T-helper 17 cell (primary cell): ENCODE results near the gene AGPAT3. TPM values are rescaled to one million over a fixed set of nuclear protein-coding genes. Genes with fewer than 3 reads are reported as not detected.
A peak's percentile ranks its signal among the peaks of the same experiment; 100 is the strongest.

ENCODE experiments used
- ATAC-seq: fragments of 150-1000 bp; cut with Tn5 transposase; 2 replicates; pipeline ENCODE4 v1.10.0; 2021; ENCODE audit warnings: mild to moderate bottlenecking, moderate library complexity
- DNase-seq, 3 donors: peaks; one replicate each; pipeline versions ENCODE4 v3.0.0 to v3.0.0-alpha.2; 2020 to 2021
- H3K9me3 ChIP-seq: one replicate; pipeline ENCODE4 v1.7.0; 2013; ENCODE audit warnings: low read length, mild to moderate bottlenecking; ENCODE audit not compliant: control insufficient read depth, poor library complexity, severe bottlenecking
- H3K27ac Mint-ChIP-seq: one replicate; pipeline ENCODE4 v1.8.0; 2022; ENCODE audit warnings: mild to moderate bottlenecking, moderate library complexity, mixed read lengths
- H3K27me3 Mint-ChIP-seq: one replicate; pipeline ENCODE4 v1.8.0; 2022; ENCODE audit warnings: mixed read lengths
- H3K36me3 Mint-ChIP-seq: one replicate; pipeline ENCODE4 v1.8.0; 2022; ENCODE audit warnings: low read depth, mixed read lengths
- H3K4me1 Mint-ChIP-seq: one replicate; pipeline ENCODE4 v1.8.0; 2022; ENCODE audit warnings: mild to moderate bottlenecking, mixed read lengths
- H3K4me3 Mint-ChIP-seq: one replicate; pipeline ENCODE4 v1.8.0; 2022; ENCODE audit warnings: mild to moderate bottlenecking, moderate library complexity, mixed read lengths
- total RNA-seq, 4 donors: library from RNA in 2 of 4; stranded (reverse) in 2 of 4; gene quantifications; one replicate each; pipeline ENCODE4 v1.2.3 and lab custom pipeline; 2022 to 2026

AGPAT3 gene
- total RNA-seq, 2 donors from 2014 or later = 64.1 to 67.3 TPM

DNA sequence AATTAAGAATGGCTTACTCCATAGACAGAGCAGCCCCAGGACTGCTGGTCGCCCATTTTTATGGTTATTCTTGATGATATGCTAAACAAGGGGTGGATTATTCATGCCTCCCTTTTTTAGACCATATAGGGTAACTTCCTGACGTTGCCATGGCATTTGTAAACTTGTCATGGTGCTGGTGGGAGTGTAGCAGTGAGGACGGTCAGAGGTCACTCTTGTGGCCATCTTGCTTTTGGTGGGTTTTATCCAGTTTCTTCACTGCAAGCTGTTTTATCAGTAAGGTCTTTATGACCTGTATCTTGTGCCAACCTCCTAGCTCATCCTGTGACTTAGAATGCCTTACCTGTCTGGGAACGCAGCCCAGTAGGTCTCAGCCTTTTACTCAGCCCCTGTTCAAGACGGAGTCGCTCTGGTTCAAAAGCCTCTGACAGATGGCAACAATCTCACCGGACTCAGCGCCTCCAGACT lies 5.2 kb upstream of the AGPAT3 start:
- Mint-ChIP-seq H3K27ac (no peak overlapping the region), H3K4me1 (peaks cover 3% of the 10 kb centered on the region), H3K4me3 (no peak overlapping the region), H3K36me3 (no peaks in the 10 kb centered on the region), H3K27me3 (peaks cover 11% of the 10 kb centered on the region)
- no peak for ATAC-seq
- DNase-seq = no peak
- H3K9me3 ChIP-seq = no peaks in the 10 kb centered on the region

GRCh38 chr21:43861706-43862105 lies 3.3 kb upstream of the AGPAT3 start:
- no peak overlapping the region for H3K27ac Mint-ChIP-seq
- no peaks in the 10 kb centered on the region for H3K27me3 Mint-ChIP-seq
- H3K4me3 Mint-ChIP-seq = no peak overlapping the region
- H3K4me1 Mint-ChIP-seq = peaks cover 4% of the 10 kb centered on the region
- no peaks in the 10 kb centered on the region for H3K36me3 Mint-ChIP-seq
- DNase-seq = no peak
- H3K9me3 ChIP-seq = no peaks in the 10 kb centered on the region
- no peak for ATAC-seq

- peak overlapping the region; percentile 70 for H3K4me3 Mint-ChIP-seq
- no peaks in the 10 kb centered on the region for H3K36me3 Mint-ChIP-seq
- no peaks in the 10 kb centered on the region for H3K27me3 Mint-ChIP-seq
- peaks cover 30% of the 10 kb centered on the region for H3K4me1 Mint-ChIP-seq
- no peaks in the 10 kb centered on the region for H3K9me3 ChIP-seq
- DNase-seq (peak in 2 of 3 donors; percentile 16 to 20), ATAC-seq (no peak)
- H3K27ac Mint-ChIP-seq = no peak overlapping the region
Observed at GRCh38 chr21:43864313-43864961, 586 bp upstream of the AGPAT3 start.

- Mint-ChIP-seq H3K4me3 (peak overlapping the region; percentile 90), H3K27me3 (no peaks in the 10 kb centered on the region), H3K4me1 (peaks cover 32% of the 10 kb centered on the region), H3K36me3 (no peaks in the 10 kb centered on the region), H3K27ac (peak overlapping the region; percentile 96)
- H3K9me3 ChIP-seq = no peaks in the 10 kb centered on the region
- DNase-seq (peak; percentile 41 to 47 (median 43)), ATAC-seq (peak; percentile 46)
Observed at GRCh38 chr21:43865540-43866259, 677 bp downstream of the AGPAT3 start.

GRCh38 chr21:43866260-43866629 lies 1.2 kb downstream of the AGPAT3 start:
- ATAC-seq (peak; percentile 36), DNase-seq (peak in 1 of 3 donors; percentile 26)
- Mint-ChIP-seq H3K27ac (peak overlapping the region; percentile 96), H3K4me3 (peak overlapping the region; percentile 90), H3K36me3 (no peaks in the 10 kb centered on the region), H3K4me1 (peaks cover 36% of the 10 kb centered on the region), H3K27me3 (no peaks in the 10 kb centered on the region)
- H3K9me3 ChIP-seq = no peaks in the 10 kb centered on the region

GRCh38 chr21:43866659-43867331 lies 1.8 kb downstream of the AGPAT3 start:
- Mint-ChIP-seq H3K4me3 (peak overlapping the region; percentile 90), H3K27me3 (no peaks in the 10 kb centered on the region), H3K4me1 (peaks cover 37% of the 10 kb centered on the region), H3K36me3 (no peaks in the 10 kb centered on the region), H3K27ac (peak overlapping the region; percentile 96)
- ATAC-seq = peak; percentile 91
- DNase-seq = peak; percentile 60 to 64 (median 63)
- H3K9me3 ChIP-seq = no peaks in the 10 kb centered on the region

GRCh38 chr21:43867332-43867703 lies 2.3 kb downstream of the AGPAT3 start:
- H3K4me1 Mint-ChIP-seq = peaks cover 39% of the 10 kb centered on the region
- H3K9me3 ChIP-seq = no peaks in the 10 kb centered on the region
- peak overlapping the region; percentile 90 for H3K4me3 Mint-ChIP-seq
- DNase-seq = no peak
- peak overlapping the region; percentile 96 for H3K27ac Mint-ChIP-seq
- ATAC-seq = no peak
- H3K36me3 Mint-ChIP-seq = no peaks in the 10 kb centered on the region
- no peaks in the 10 kb centered on the region for H3K27me3 Mint-ChIP-seq

DNA sequence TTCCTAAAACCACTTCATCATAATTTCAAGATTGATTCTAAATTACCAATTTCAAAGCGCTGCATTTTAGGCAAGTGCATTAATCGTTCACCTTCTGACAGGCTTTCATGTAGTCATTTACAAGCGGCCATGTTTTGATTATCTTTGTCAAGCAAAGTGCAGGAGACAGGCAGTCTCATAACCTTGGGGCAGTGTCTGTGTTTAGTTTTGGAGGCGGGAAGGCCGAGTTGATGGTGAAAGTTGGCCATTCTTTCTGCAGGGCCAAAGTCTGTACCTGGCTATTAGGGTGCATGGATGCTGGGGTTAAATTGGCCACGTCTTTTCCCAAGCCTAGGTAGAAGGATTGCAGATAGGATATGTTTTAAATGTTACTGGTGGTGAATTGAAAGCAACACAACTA lies 2.9 kb downstream of the AGPAT3 start:
- DNase-seq = no peak
- peak overlapping the region; percentile 96 for H3K27ac Mint-ChIP-seq
- H3K27me3 Mint-ChIP-seq = no peaks in the 10 kb centered on the region
- peaks cover 45% of the 10 kb centered on the region for H3K4me1 Mint-ChIP-seq
- ATAC-seq = no peak
- H3K4me3 Mint-ChIP-seq = peak overlapping the region; percentile 90
- H3K9me3 ChIP-seq = no peaks in the 10 kb centered on the region
- peaks cover 3% of the 10 kb centered on the region for H3K36me3 Mint-ChIP-seq

DNA sequence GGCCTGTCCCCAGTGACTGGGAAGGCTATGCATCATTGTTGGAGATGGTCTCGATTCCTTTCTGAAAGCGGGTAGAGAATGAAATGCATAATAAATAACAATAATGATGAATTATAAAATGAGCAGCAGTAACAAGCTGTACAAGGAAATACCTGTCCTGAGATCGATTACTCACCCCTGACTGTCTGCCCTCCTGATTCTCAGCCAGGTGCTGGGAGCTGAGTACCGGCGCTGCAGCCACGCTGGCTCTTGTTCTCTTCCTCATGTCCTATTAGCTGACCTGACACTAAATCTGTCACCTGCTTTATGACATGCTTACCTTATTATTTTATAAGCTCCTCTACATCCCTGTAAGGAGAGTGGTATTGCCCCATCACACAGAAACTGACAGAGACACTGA lies 3.4 kb downstream of the AGPAT3 start:
- H3K9me3 ChIP-seq = no peaks in the 10 kb centered on the region
- ATAC-seq (no peak), DNase-seq (no peak)
- peaks cover 45% of the 10 kb centered on the region for H3K4me1 Mint-ChIP-seq
- no peaks in the 10 kb centered on the region for H3K27me3 Mint-ChIP-seq
- no peak overlapping the region for H3K4me3 Mint-ChIP-seq
- H3K36me3 Mint-ChIP-seq = peaks cover 3% of the 10 kb centered on the region
- peak overlapping the region; percentile 96 for H3K27ac Mint-ChIP-seq

- peaks cover 3% of the 10 kb centered on the region for H3K36me3 Mint-ChIP-seq
- ATAC-seq (no peak), DNase-seq (no peak)
- no peaks in the 10 kb centered on the region for H3K9me3 ChIP-seq
- H3K27ac Mint-ChIP-seq = peak overlapping the region; percentile 77
- H3K4me1 Mint-ChIP-seq = peaks cover 54% of the 10 kb centered on the region
- no peak overlapping the region for H3K4me3 Mint-ChIP-seq
- H3K27me3 Mint-ChIP-seq = no peaks in the 10 kb centered on the region
Observed at GRCh38 chr21:43869486-43870325, 4.7 kb downstream of the AGPAT3 start.

- no peak for DNase-seq
- no peaks in the 10 kb centered on the region for H3K9me3 ChIP-seq
- ATAC-seq = no peak
- Mint-ChIP-seq H3K27me3 (no peaks in the 10 kb centered on the region), H3K4me3 (no peak overlapping the region), H3K4me1 (peaks cover 59% of the 10 kb centered on the region), H3K27ac (no peak overlapping the region), H3K36me3 (peaks cover 5% of the 10 kb centered on the region)
Observed at GRCh38 chr21:43871487-43871886, 6.5 kb downstream of the AGPAT3 start.

GRCh38 chr21:43872531-43873197 lies 7.6 kb downstream of the AGPAT3 start:
- ATAC-seq (no peak), DNase-seq (no peak)
- H3K9me3 ChIP-seq = no peaks in the 10 kb centered on the region
- Mint-ChIP-seq H3K27ac (no peak overlapping the region), H3K36me3 (peaks cover 5% of the 10 kb centered on the region), H3K4me1 (peaks cover 49% of the 10 kb centered on the region), H3K27me3 (no peaks in the 10 kb centered on the region), H3K4me3 (peak overlapping the region; percentile 63)
